Glutamatergic neuron (in vitro differentiated cells): ENCODE data around the gene PRPF40A. TPM values are rescaled to one million over a fixed set of nuclear protein-coding genes. Genes with fewer than 3 reads are reported as not detected.

Source experiments
- DNase-seq: peaks from one replicate; pipeline ENCODE4 v3.0.0; 2022
- H3K27ac Mint-ChIP-seq: one replicate; pipeline ENCODE4 v1.8.0; 2020; ENCODE audit warnings: mild to moderate bottlenecking, mixed read lengths, inconsistent platforms; ENCODE audit not compliant: unreplicated experiment
- H3K27me3 Mint-ChIP-seq: one replicate; pipeline ENCODE4 v1.8.0; 2020; ENCODE audit warnings: mild to moderate bottlenecking, moderate library complexity, mixed read lengths, inconsistent platforms; ENCODE audit not compliant: unreplicated experiment
- H3K36me3 Mint-ChIP-seq: one replicate; pipeline ENCODE4 v1.8.0; 2020; ENCODE audit warnings: mild to moderate bottlenecking, mixed read lengths, inconsistent platforms; ENCODE audit not compliant: unreplicated experiment
- H3K4me1 Mint-ChIP-seq: one replicate; pipeline ENCODE4 v1.8.0; 2020; ENCODE audit warnings: mild to moderate bottlenecking, low read depth, mixed read lengths, inconsistent platforms; ENCODE audit not compliant: unreplicated experiment
- H3K4me3 Mint-ChIP-seq: one replicate; pipeline ENCODE4 v1.8.0; 2020; ENCODE audit warnings: mild to moderate bottlenecking, mixed read lengths, inconsistent platforms; ENCODE audit not compliant: unreplicated experiment
- H3K9me3 Mint-ChIP-seq: one replicate; pipeline ENCODE4 v1.8.0; 2020; ENCODE audit warnings: mild to moderate bottlenecking, moderate library complexity, mixed read lengths, inconsistent platforms; ENCODE audit not compliant: unreplicated experiment
- CTCF ChIP-seq: fragments of 200-600 bp; sonication (generic); IDR thresholded peaks from one replicate; pipeline ENCODE4 v1.5.0; 2021; ENCODE audit not compliant: partially characterized antibody, unreplicated experiment
- total RNA-seq: library from RNA; stranded (reverse); fragmentation: NEBNext Ultra II Directional; extraction: Animal tissue kit (Norgen Biotek cat#: 25700); gene quantifications from one replicate; pipeline ENCODE4 v1.2.1, GENCODE V29; 2021; ENCODE audit not compliant: unreplicated experiment

The PRPF40A gene
- total RNA-seq, 1 donor from 2014 or later, result 144 TPM

GRCh38 chr2:152630466-152630865 is 86.8 kb downstream of the PRPF40A start:
- Mint-ChIP-seq H3K9me3 (peaks cover 3% of the 10 kb centered on the region), H3K36me3 (no peaks in the 10 kb centered on the region), H3K4me3 (no peak overlapping the region), H3K27me3 (peaks cover 2% of the 10 kb centered on the region), H3K27ac (no peak overlapping the region), H3K4me1 (peaks cover 3% of the 10 kb centered on the region)
- no peak for DNase-seq
- TF ChIP-seq CTCF, result no peak

GRCh38 chr2:152629202-152629601 is 88.1 kb downstream of the PRPF40A start:
- no peaks in the 10 kb centered on the region for H3K4me1 Mint-ChIP-seq
- H3K27me3 Mint-ChIP-seq, result no peaks in the 10 kb centered on the region
- no peak for TF ChIP-seq CTCF
- H3K9me3 Mint-ChIP-seq, result peaks cover 5% of the 10 kb centered on the region
- no peak overlapping the region for H3K4me3 Mint-ChIP-seq
- no peaks in the 10 kb centered on the region for H3K36me3 Mint-ChIP-seq
- H3K27ac Mint-ChIP-seq, result no peak overlapping the region
- DNase-seq, result no peak

GRCh38 chr2:152627351-152627957 is 89.8 kb downstream of the PRPF40A start:
- no peaks in the 10 kb centered on the region for H3K27me3 Mint-ChIP-seq
- H3K9me3 Mint-ChIP-seq, result peaks cover 7% of the 10 kb centered on the region
- no peak overlapping the region for H3K27ac Mint-ChIP-seq
- H3K4me3 Mint-ChIP-seq, result no peak overlapping the region
- peak; percentile 14 for TF ChIP-seq CTCF
- no peaks in the 10 kb centered on the region for H3K4me1 Mint-ChIP-seq
- no peak for DNase-seq
- no peaks in the 10 kb centered on the region for H3K36me3 Mint-ChIP-seq

GRCh38 chr2:152626911-152627339 is 90.3 kb downstream of the PRPF40A start:
- H3K27ac Mint-ChIP-seq, result no peak overlapping the region
- no peak for TF ChIP-seq CTCF
- no peak overlapping the region for H3K4me3 Mint-ChIP-seq
- no peak for DNase-seq
- no peaks in the 10 kb centered on the region for H3K36me3 Mint-ChIP-seq
- H3K4me1 Mint-ChIP-seq, result no peaks in the 10 kb centered on the region
- H3K9me3 Mint-ChIP-seq, result peaks cover 7% of the 10 kb centered on the region
- no peaks in the 10 kb centered on the region for H3K27me3 Mint-ChIP-seq

- no peak for TF ChIP-seq CTCF
- Mint-ChIP-seq H3K4me1 (no peaks in the 10 kb centered on the region), H3K36me3 (peaks cover 9% of the 10 kb centered on the region), H3K9me3 (peaks cover 9% of the 10 kb centered on the region), H3K27me3 (no peaks in the 10 kb centered on the region), H3K4me3 (no peak overlapping the region), H3K27ac (no peak overlapping the region)
- no peak for DNase-seq
Observed at GRCh38 chr2:152624805-152625204, 92.5 kb downstream of the PRPF40A start.
